HUES64 (cell line): ENCODE measurements around the gene COG4.

Experiments used
- H3K27ac ChIP-seq: 2 replicates; pipeline ENCODE4 v1.7.0; 2013; ENCODE audit warnings: low read depth, low read length, inconsistent platforms
- H3K27me3 ChIP-seq: 2 replicates; pipeline ENCODE4 v1.6.1; 2013; ENCODE audit warnings: mild to moderate bottlenecking, low read length; ENCODE audit not compliant: insufficient read depth
- H3K36me3 ChIP-seq: 2 replicates; pipeline ENCODE4 v1.6.1; 2013; ENCODE audit warnings: mild to moderate bottlenecking, low read length; ENCODE audit not compliant: insufficient read depth
- H3K4me1 ChIP-seq: 2 replicates; pipeline ENCODE4 v1.6.1; 2013; ENCODE audit warnings: mild to moderate bottlenecking, low read length, moderate library complexity; ENCODE audit not compliant: insufficient read depth
- H3K4me3 ChIP-seq: 2 replicates; pipeline ENCODE4 v1.5.1; 2013; ENCODE audit warnings: mild to moderate bottlenecking, low read length, moderate library complexity
- H3K9ac ChIP-seq: 2 replicates; pipeline ENCODE4 v1.6.1; 2013; ENCODE audit warnings: mild to moderate bottlenecking, low read depth, low read length
- H3K9me3 ChIP-seq: 2 replicates; pipeline ENCODE4 v1.6.1; 2013; ENCODE audit warnings: low read depth, low read length; ENCODE audit not compliant: insufficient read depth
- WGBS: fragments of 150-250, 120-280 bp; methylation state at CpG from one replicate; pipeline ENCODE4 v1.1.7; 2013; ENCODE audit warnings: missing lambda C conversion rate; 5-methylcytosine and 5-hydroxymethylcytosine counted together

Gene COG4

DNA sequence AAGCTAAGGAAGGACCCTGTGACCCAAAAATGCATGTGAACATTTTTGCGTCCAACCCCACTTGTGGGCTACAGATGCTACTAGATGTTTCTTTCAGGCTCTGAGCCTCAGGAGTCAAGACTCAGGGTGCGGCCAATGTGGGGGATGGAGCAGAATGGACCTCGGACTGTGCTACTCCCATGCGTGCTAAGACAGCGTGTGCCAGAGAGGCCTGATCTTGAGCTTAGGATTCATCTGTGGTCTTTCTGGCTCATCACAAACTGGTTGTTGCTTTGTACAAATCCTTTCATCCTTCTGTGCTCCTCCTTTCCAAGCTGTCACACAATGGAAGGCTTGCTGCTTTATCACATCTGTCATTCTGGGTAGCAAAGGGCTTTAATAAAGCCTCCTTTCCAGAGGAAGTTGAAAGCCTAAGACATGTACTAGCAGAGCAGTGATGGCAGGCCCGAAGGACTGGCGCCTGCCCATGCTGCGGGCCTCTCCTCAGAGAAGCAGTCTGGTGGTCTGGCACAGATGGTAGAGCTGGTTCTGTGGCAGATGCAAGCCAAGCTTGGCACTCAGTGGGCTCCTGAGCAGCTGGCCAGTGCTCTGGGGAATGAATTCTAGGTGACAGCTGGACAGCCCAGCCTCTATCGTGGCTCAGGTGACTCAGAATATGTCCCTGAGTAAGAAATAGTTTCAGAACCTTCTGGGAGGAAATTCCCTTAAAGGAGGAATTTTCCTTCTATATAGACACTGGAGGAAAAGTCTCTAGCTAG, 27.8 kb downstream of the COG4 start:
- WGBS, result 96% methylated on average over 9 of the region's 9 CpGs
- H3K36me3 ChIP-seq, result peaks cover 49% of the 10 kb centered on the region

GRCh38 chr16:70494777-70495176, 28.6 kb downstream of the COG4 start:
- no peak overlapping the region for H3K4me3 ChIP-seq
- H3K9me3 ChIP-seq, result no peaks in the 10 kb centered on the region
- no peak overlapping the region for H3K9ac ChIP-seq
- 99% methylated on average over 2 of the region's 2 CpGs for WGBS
- no peak overlapping the region for H3K27ac ChIP-seq
- H3K36me3 ChIP-seq, result peaks cover 56% of the 10 kb centered on the region
- H3K4me1 ChIP-seq, result no peaks in the 10 kb centered on the region
- no peaks in the 10 kb centered on the region for H3K27me3 ChIP-seq

More for the DNA sequence above, 27.8 kb downstream of the COG4 start:
- H3K27ac ChIP-seq, result no peak overlapping the region
- no peak overlapping the region for H3K4me3 ChIP-seq
- H3K9me3 ChIP-seq, result no peaks in the 10 kb centered on the region
- H3K9ac ChIP-seq, result no peak overlapping the region
- no peaks in the 10 kb centered on the region for H3K27me3 ChIP-seq
- H3K4me1 ChIP-seq, result no peaks in the 10 kb centered on the region

DNA sequence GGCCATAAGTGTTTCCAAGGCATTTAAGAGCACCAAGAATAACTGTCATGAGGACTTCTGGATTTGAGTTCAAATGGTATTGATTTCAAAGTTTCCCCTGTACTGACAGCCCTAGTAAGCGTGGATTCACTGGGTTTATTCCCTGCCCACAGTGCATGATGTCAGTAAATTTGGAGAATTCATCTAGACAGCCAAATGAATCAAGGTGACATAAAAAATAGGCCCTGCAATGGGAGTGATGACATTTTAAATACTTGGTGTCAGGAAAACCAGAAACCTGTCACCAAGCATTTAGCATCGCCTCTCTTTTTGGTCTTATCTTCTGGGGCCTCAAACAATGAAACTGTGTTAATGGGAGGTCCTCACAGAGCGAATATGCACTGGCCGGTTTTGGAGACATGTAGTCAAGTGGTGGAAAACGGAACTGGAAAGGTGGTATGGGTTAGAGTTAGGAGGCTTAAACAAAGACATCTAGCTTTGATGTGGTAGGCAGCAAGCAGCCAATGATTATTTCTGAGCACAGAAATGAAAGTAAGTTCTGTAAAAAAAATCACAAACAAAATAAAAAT, 29.1 kb downstream of the COG4 start:
- no peak overlapping the region for H3K27ac ChIP-seq
- no peak overlapping the region for H3K9ac ChIP-seq
- H3K9me3 ChIP-seq, result no peaks in the 10 kb centered on the region
- H3K27me3 ChIP-seq, result no peaks in the 10 kb centered on the region
- 85% methylated on average over 5 of the region's 5 CpGs for WGBS
- peaks cover 56% of the 10 kb centered on the region for H3K36me3 ChIP-seq
- H3K4me1 ChIP-seq, result no peaks in the 10 kb centered on the region
- H3K4me3 ChIP-seq, result no peak overlapping the region

DNA sequence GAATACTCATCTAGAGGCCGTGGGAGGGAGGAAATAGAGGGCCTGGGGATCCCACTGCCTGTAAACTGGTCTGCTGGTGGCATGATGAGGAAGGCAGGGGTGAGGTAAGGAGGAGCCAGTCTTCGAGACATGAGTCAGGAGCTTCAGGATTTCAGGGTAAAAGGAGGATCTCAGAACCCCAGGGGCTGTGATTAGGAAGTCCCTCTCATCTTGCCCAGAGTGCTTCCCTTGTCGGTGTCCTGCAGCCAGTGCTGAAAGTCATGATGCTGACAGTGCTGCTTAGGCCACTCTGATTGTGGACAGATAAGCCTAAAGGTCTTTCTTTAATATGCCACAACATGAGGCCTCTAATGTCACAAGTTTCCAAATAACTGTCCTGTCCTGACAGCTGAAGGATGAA, 29.6 kb downstream of the COG4 start:
- 87% methylated on average over 3 of the region's 3 CpGs for WGBS
- H3K9me3 ChIP-seq, result no peaks in the 10 kb centered on the region
- no peak overlapping the region for H3K4me3 ChIP-seq
- H3K27ac ChIP-seq, result no peak overlapping the region
- H3K9ac ChIP-seq, result no peak overlapping the region
- no peaks in the 10 kb centered on the region for H3K27me3 ChIP-seq
- peaks cover 56% of the 10 kb centered on the region for H3K36me3 ChIP-seq
- H3K4me1 ChIP-seq, result no peaks in the 10 kb centered on the region

GRCh38 chr16:70490261-70490660, 33.1 kb downstream of the COG4 start:
- Histone ChIP-seq H3K4me3 (no peak overlapping the region), H3K27ac (no peak overlapping the region), H3K9ac (no peak overlapping the region), H3K9me3 (no peaks in the 10 kb centered on the region), H3K27me3 (no peaks in the 10 kb centered on the region), H3K4me1 (no peaks in the 10 kb centered on the region), H3K36me3 (peaks cover 30% of the 10 kb centered on the region)
- WGBS, result 95% methylated on average over 6 of the region's 6 CpGs

DNA sequence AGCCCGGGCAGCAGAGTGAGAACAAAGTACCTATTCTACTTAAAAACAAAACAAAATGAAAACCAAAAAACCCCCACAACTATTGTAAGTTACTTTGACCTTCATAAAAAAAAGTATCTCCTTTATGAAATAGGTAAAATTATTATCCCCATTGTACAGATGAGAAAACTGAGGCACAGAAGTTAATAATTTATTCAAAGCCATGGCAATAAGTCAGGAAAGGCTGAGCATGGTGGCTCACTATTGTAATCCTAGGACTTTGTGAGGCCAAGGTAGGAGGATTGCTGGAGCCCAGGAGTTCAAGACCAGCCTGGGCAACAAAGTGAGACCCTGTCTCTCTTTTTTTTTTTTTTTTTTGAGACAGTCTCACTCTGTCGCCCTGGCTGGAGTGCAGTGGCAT, 38.5 kb downstream of the COG4 start:
- Histone ChIP-seq H3K4me3 (no peak overlapping the region), H3K27ac (no peak overlapping the region), H3K4me1 (no peaks in the 10 kb centered on the region), H3K9me3 (no peaks in the 10 kb centered on the region), H3K9ac (no peak overlapping the region), H3K36me3 (peaks cover 41% of the 10 kb centered on the region), H3K27me3 (no peaks in the 10 kb centered on the region)
- 100% methylated on average over 2 of the region's 2 CpGs for WGBS

GRCh38 chr16:70483426-70483825, 39.9 kb downstream of the COG4 start:
- H3K27me3 ChIP-seq, result no peaks in the 10 kb centered on the region
- H3K36me3 ChIP-seq, result peaks cover 49% of the 10 kb centered on the region
- WGBS, result 83% methylated on average over 5 of the region's 5 CpGs
- H3K9me3 ChIP-seq, result no peaks in the 10 kb centered on the region
- H3K27ac ChIP-seq, result no peak overlapping the region
- no peak overlapping the region for H3K4me3 ChIP-seq
- peaks cover 3% of the 10 kb centered on the region; the same call in 1 of the 2 replicates for H3K4me1 ChIP-seq
- H3K9ac ChIP-seq, result no peak overlapping the region

DNA sequence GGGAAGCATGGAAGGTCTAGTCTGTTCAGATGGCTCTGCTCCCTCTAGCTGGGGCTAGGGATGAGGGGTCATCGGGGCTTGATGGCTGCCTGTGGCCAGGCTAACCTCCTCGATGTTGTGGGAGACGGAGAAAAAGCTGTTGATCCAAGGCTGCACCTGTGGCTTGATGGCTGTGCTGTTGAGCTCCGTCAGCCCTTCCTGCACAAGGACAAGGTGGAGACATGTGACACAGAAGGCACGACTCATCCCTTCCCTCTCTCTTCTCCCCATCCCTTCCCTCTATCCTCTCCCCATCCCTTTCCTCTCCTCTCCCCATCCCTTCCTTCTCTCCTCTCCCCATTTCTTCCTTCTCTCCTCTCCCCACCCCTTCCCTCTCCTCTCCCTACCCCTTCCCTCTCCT, 40.7 kb downstream of the COG4 start:
- WGBS, result 91% methylated on average over 5 of the region's 5 CpGs

GRCh38 chr16:70481929-70482536, 41.3 kb downstream of the COG4 start:
- Histone ChIP-seq H3K27ac (no peak overlapping the region), H3K9me3 (no peaks in the 10 kb centered on the region), H3K4me3 (no peak overlapping the region), H3K36me3 (peaks cover 49% of the 10 kb centered on the region), H3K4me1 (peaks cover 3% of the 10 kb centered on the region; the same call in 1 of the 2 replicates), H3K27me3 (no peaks in the 10 kb centered on the region), H3K9ac (no peak overlapping the region)
- 94% methylated on average over 7 of the region's 7 CpGs for WGBS

More for the DNA sequence above, 40.7 kb downstream of the COG4 start:
- Histone ChIP-seq H3K4me3 (no peak overlapping the region), H3K9me3 (no peaks in the 10 kb centered on the region), H3K27me3 (no peaks in the 10 kb centered on the region), H3K36me3 (peaks cover 49% of the 10 kb centered on the region), H3K4me1 (peaks cover 3% of the 10 kb centered on the region; the same call in 1 of the 2 replicates), H3K9ac (no peak overlapping the region), H3K27ac (no peak overlapping the region)

- no peaks in the 10 kb centered on the region for H3K9me3 ChIP-seq
- H3K27ac ChIP-seq, result no peak overlapping the region
- WGBS, result 96% methylated on average over 17 of the region's 17 CpGs
- H3K27me3 ChIP-seq, result no peaks in the 10 kb centered on the region
- peaks cover 3% of the 10 kb centered on the region; the same call in 1 of the 2 replicates for H3K4me1 ChIP-seq
- H3K9ac ChIP-seq, result no peak overlapping the region
- peaks cover 49% of the 10 kb centered on the region for H3K36me3 ChIP-seq
- H3K4me3 ChIP-seq, result no peak overlapping the region
These were observed 42.9 kb downstream of the COG4 start for GRCh38 chr16:70480127-70481105.
